NCI-H526 treated with DMSO at 0.1 percent for 48 hours (cell line): ENCODE results near the gene UBXN11.

Experiments
- DNase-seq: peaks from one replicate; lab custom pipeline; 2025; lab: John Stamatoyannopoulos, UW

Gene UBXN11

GRCh38 chr1:26285366-26286063 lies 20.9 kb downstream of the UBXN11 start:
- DNase-seq = no peak

- peak; percentile 13 for DNase-seq
Measured at GRCh38 chr1:26284597-26285347, 21.7 kb downstream of the UBXN11 start.

GRCh38 chr1:26283871-26284596 lies 22.4 kb downstream of the UBXN11 start:
- DNase-seq = no peak

- no peak for DNase-seq
Measured at GRCh38 chr1:26283279-26283853, 23.1 kb downstream of the UBXN11 start.

- no peak for DNase-seq
Measured at GRCh38 chr1:26282401-26282918, 24.0 kb downstream of the UBXN11 start.

GRCh38 chr1:26281971-26282370 lies 24.5 kb downstream of the UBXN11 start:
- no peak for DNase-seq

GRCh38 chr1:26281091-26281958 lies 25.1 kb downstream of the UBXN11 start:
- no peak for DNase-seq

- no peak for DNase-seq
Measured at GRCh38 chr1:26280333-26281042, 25.9 kb downstream of the UBXN11 start.

GRCh38 chr1:26279456-26280332 lies 26.7 kb downstream of the UBXN11 start, which contains the start of gene SH3BGRL3:
Gene SH3BGRL3, plus strand, starts transcription at chr1:26280086. Its CDS starts 70 bp downstream, at chr1:26280156.
- DNase-seq = peak; percentile 75

GRCh38 chr1:26278724-26279455 lies 27.5 kb downstream of the UBXN11 start:
- no peak for DNase-seq

- no peak for DNase-seq
Measured at GRCh38 chr1:26278303-26278702, 28.1 kb downstream of the UBXN11 start.

GRCh38 chr1:26277719-26278118 lies 28.7 kb downstream of the UBXN11 start:
- DNase-seq = no peak

GRCh38 chr1:26277261-26277661 lies 29.2 kb downstream of the UBXN11 start:
- DNase-seq = no peak

GRCh38 chr1:26276432-26276838 lies 30.0 kb downstream of the UBXN11 start:
- no peak for DNase-seq

- peak; percentile 37 for DNase-seq
Measured at GRCh38 chr1:26275580-26276431, 30.6 kb downstream of the UBXN11 start.

- DNase-seq = no peak
Measured at GRCh38 chr1:26274801-26275425, 31.5 kb downstream of the UBXN11 start.

GRCh38 chr1:26269198-26269550 lies 37.3 kb downstream of the UBXN11 start:
- DNase-seq = no peak
